Right lobe of liver (tissue), 4 donors: ENCODE results near the gene ARL2.

Source experiments
- POLR2A ChIP-seq: fragments of 450-650 bp; IDR thresholded peaks from one replicate; pipeline ENCODE4 v1.6.1; 2017; ENCODE audit warnings: antibody characterized with exemption, mild to moderate bottlenecking
- TF ChIP-seq, protein P1 (sequence below), 4 donors: fragments of 200-600 bp in 3 of 4; fragments of 450-650 bp in 1 of 4; IDR thresholded peaks; one replicate each; pipeline versions ENCODE4 v1.5.1 to v1.8.0; 2016 to 2022; ENCODE audit warnings: antibody characterized with exemption in 4 of 4, mild to moderate bottlenecking in 2 of 4
- donor health status: DM: no; HTN: no; CAD: no.
- donor health status: DM: no; HTN: no; CAD: no.
- donor health status: DM: no; HTN: yes; CAD: no.

- no peak for TF ChIP-seq POLR2A
- TF ChIP-seq, protein P1, sequence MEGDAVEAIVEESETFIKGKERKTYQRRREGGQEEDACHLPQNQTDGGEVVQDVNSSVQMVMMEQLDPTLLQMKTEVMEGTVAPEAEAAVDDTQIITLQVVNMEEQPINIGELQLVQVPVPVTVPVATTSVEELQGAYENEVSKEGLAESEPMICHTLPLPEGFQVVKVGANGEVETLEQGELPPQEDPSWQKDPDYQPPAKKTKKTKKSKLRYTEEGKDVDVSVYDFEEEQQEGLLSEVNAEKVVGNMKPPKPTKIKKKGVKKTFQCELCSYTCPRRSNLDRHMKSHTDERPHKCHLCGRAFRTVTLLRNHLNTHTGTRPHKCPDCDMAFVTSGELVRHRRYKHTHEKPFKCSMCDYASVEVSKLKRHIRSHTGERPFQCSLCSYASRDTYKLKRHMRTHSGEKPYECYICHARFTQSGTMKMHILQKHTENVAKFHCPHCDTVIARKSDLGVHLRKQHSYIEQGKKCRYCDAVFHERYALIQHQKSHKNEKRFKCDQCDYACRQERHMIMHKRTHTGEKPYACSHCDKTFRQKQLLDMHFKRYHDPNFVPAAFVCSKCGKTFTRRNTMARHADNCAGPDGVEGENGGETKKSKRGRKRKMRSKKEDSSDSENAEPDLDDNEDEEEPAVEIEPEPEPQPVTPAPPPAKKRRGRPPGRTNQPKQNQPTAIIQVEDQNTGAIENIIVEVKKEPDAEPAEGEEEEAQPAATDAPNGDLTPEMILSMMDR (IDR thresholded peaks at IDR 0.05), result no peak
Observed at GRCh38 chr11:64987998-64988854, 25.7 kb upstream of the ARL2 start.
